ENCODE data around the gene CDK8. TPM values are rescaled to one million over a fixed set of nuclear protein-coding genes. Genes with fewer than 3 reads are reported as not detected.

CDK8 gene
- total RNA-seq, 2 experiments from 2014 or later: 14.6 to 15.0 TPM

DNA sequence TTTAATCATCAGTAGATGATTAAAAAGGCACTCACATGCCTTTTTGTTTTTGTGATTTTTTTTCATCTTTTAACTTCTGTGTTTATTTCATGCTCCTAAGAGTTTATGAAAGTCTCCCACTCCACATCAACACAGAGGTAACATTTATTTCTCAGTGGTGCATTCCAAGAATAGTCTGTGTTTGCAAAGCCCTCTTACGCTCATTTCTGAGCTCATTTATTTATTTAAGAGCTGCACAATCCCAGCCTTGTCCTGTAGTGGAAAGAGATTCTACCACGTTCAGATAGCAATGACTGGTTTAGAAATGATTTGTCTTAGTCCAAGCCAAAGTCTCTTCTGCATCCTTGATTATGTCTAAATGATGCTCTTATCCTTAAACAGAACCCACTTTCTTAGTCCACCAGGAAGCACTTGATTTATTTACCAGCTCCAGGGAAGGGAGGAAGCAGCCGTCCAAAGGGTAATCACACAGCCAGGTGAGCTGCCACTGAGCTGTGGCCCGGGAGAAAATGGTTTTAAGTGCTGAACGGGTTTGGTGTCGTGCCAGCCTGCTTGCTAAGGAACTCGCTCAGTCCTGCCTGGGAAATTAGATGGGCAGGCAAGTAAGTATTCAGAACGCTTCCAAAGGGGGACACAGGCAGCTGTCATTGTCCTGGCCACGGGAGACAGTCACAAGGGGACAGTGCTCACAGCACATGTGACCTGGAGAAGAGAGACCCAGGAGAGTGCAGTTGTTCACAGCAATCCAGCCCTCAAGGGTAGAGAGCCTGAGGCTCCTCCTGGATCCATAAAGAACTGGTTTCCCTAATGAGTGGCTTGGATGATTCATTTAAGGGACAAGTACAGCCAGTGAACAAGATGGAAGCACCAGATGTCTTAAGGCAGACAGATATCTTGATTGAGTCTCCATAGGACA is 171.8 kb downstream of the CDK8 start:
- Mint-ChIP-seq H3K4me1 (ENCODE audit: low read depth) (no peaks in the 10 kb centered on the region), H3K4me3 (no peak overlapping the region), H3K27ac (no peak overlapping the region), H3K27me3 (peaks cover 13% of the 10 kb centered on the region), H3K9me3 (no peaks in the 10 kb centered on the region), H3K36me3 (no peaks in the 10 kb centered on the region)
- no peak for DNase-seq
- CTCF ChIA-PET: no interaction called here
- POLR2A ChIA-PET: no interaction called here
- intact Hi-C loops (cut with micrococcal nuclease): no loop called here

DNA sequence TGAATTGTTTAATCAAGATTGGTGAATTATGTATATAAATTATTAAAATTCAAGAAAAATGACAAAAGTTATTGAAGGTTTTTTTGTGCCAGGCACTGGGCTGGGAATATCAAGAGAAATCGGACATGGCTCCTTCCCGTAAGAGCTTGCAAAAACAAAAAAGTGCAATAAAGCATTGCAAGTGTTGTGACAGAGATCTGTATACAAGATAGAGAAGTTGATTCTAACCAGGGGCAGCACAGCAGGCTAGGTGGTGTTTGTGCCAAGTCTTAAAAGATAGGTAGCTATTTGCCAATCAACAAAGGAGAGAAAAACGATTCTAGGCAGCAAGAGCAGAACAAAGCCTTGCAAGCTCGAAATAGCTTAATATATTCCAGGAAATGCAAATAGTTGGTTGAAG is 179.8 kb downstream of the CDK8 start:
- H3K36me3 Mint-ChIP-seq: peaks cover 10% of the 10 kb centered on the region
- ChIA-PET POLR2A (no interaction called here), CTCF (no interaction called here)
- H3K9me3 Mint-ChIP-seq: peaks cover 35% of the 10 kb centered on the region
- H3K4me3 Mint-ChIP-seq: no peak overlapping the region
- intact Hi-C loops (cut with micrococcal nuclease): no loop called here
- no peaks in the 10 kb centered on the region for H3K4me1 Mint-ChIP-seq (ENCODE audit: low read depth)
- H3K27me3 Mint-ChIP-seq: peaks cover 3% of the 10 kb centered on the region
- no peak overlapping the region for H3K27ac Mint-ChIP-seq
- no peak for DNase-seq

DNA sequence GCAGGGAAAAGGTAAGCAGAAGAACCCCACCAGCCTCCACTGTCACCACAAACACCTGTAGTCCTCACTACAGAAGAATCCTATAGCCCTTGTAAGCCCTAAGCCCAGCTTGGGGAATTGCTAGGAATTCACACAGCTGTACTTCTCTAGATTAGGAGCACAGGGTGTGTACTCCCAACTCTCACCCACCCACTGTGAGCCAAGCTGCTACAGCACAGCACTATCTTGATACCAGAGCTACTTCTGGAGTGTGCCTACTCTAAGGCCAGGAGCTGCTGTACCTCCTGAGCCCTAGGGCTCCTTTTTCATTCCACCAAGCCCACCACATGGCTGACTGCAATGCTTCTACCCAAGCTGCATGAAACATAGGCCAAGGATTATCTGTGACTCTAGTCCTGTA is 181.2 kb downstream of the CDK8 start:
- ChIA-PET CTCF (no interaction called here), POLR2A (no interaction called here)
- Mint-ChIP-seq H3K36me3 (peaks cover 10% of the 10 kb centered on the region), H3K4me1 (ENCODE audit: low read depth) (no peaks in the 10 kb centered on the region), H3K27me3 (peaks cover 3% of the 10 kb centered on the region), H3K4me3 (no peak overlapping the region), H3K9me3 (peaks cover 35% of the 10 kb centered on the region), H3K27ac (no peak overlapping the region)
- DNase-seq: no peak
- intact Hi-C loops (cut with micrococcal nuclease): no loop called here

DNA sequence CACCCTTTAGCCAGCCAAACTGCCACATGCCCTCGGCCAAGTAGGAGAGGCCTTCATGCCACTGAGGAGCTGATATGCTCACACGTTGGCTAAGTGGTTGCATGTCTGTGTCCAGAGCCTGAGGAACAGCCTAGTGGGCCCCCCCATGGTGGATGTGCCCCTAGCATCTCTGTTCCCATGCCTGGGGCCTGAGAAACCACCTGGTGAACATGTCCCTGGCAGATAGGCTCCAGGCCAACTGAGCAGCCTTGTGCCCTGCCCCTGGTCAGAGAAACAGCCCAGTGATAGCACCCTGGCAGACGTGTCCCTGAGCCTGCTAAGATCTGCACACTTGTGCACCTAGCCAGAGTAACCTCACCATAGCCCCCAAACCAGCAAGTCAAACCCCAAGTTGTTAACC is 181.7 kb downstream of the CDK8 start:
- ChIA-PET POLR2A (no interaction called here), CTCF (no interaction called here)
- DNase-seq: no peak
- Mint-ChIP-seq H3K36me3 (peaks cover 10% of the 10 kb centered on the region), H3K27me3 (peaks cover 3% of the 10 kb centered on the region), H3K27ac (no peak overlapping the region), H3K4me1 (ENCODE audit: low read depth) (no peaks in the 10 kb centered on the region), H3K9me3 (peaks cover 35% of the 10 kb centered on the region), H3K4me3 (no peak overlapping the region)
- intact Hi-C loops (cut with micrococcal nuclease): no loop called here

DNA sequence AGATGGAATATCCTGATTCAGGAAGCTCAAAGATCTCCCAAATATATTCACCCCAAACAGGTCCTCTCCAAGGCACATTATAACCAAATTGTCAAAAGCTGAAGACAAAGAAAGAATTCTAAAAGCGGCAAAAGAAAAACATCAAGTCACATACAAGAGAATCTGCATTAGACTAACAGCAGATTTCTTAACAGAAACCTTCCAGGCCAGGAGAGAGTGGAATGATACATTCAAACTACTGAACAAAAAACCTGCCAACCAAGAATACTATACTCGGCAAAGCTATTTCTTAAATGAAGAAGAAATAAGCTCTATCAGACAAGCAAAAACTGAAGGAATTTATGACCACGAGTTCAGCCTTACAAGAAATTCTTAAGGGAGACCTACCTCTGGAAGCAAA is 183.0 kb downstream of the CDK8 start:
- Mint-ChIP-seq H3K27me3 (peaks cover 3% of the 10 kb centered on the region), H3K27ac (no peak overlapping the region), H3K9me3 (peaks cover 35% of the 10 kb centered on the region), H3K4me1 (ENCODE audit: low read depth) (no peaks in the 10 kb centered on the region), H3K36me3 (peaks cover 10% of the 10 kb centered on the region), H3K4me3 (no peak overlapping the region)
- POLR2A ChIA-PET: no interaction called here
- no peak for DNase-seq
- CTCF ChIA-PET: no interaction called here
- intact Hi-C loops (cut with micrococcal nuclease): no loop called here

DNA sequence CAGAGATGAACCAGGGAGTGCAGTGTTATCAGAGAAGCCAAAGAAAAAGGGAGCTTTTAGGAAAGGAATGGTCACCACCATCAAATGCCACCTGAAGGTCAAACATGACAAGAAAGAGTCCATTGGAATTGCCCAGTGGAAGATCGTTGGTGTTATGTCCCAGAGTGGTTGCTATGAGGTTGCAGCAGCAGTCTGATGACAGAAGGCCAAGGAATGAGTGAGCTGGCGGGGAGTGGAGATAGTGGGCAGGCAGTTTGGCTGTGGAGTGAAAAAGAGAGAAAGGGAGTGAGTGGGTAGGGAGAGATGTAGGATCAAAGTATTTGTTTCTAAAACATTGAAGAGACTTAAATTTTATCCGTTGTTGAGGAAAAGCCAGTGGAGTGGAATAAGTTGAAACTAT is 186.2 kb downstream of the CDK8 start:
- CTCF ChIA-PET: no interaction called here

DNA sequence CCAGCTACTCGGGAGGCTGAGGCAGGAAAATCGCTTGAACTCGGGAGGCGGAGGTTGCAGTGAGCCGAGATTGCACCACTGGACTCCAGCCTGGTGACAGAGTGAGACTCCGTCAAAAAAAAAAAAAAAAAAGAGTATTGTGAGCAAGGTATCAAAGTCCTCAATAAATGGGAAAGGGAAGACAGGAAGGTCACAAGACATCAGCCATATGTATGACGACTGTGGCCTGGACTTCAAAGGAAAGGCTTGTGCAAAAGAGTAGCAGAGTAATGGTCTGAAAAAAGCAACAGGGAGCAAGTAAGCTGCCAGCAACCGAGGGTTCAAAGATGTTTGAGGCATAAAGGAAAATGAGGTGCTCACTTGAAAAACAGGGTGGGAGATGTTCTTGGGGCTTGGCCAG is 187.5 kb downstream of the CDK8 start:
- Mint-ChIP-seq H3K27me3 (peaks cover 3% of the 10 kb centered on the region), H3K27ac (no peak overlapping the region), H3K4me3 (no peak overlapping the region), H3K4me1 (ENCODE audit: low read depth) (no peaks in the 10 kb centered on the region), H3K9me3 (peaks cover 18% of the 10 kb centered on the region), H3K36me3 (peaks cover 10% of the 10 kb centered on the region)
- intact Hi-C loops (cut with micrococcal nuclease): no loop called here
- CTCF ChIA-PET: no interaction called here
- POLR2A ChIA-PET: no interaction called here
- DNase-seq: no peak

More for the DNA sequence above, 186.2 kb downstream of the CDK8 start:
- Mint-ChIP-seq H3K9me3 (peaks cover 27% of the 10 kb centered on the region), H3K4me1 (ENCODE audit: low read depth) (no peaks in the 10 kb centered on the region), H3K36me3 (peaks cover 10% of the 10 kb centered on the region), H3K27ac (no peak overlapping the region), H3K4me3 (no peak overlapping the region), H3K27me3 (no peaks in the 10 kb centered on the region)
- no peak for DNase-seq
- POLR2A ChIA-PET: no interaction called here
- intact Hi-C loops (cut with micrococcal nuclease): no loop called here

DNA sequence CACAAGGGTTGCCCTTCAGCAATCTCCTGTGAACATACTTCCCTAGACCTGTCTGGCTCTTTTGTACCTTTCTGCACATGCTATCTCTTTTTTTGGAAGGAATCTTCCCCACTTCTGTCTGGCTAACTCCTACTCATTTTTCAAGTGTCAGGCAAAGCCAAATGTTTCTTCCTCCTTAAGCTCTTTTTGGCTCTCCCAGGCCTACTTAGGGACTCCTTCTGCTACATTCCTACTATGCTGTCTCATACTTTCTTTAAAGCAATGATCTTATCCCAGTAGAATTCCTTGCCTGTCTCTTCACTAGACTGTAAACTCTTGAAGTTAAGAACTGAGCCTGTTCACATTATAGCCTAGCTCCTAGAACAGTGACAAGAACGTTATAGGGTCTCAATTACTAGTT is 188.6 kb downstream of the CDK8 start:
- H3K36me3 Mint-ChIP-seq: peaks cover 1% of the 10 kb centered on the region
- H3K27me3 Mint-ChIP-seq: peaks cover 6% of the 10 kb centered on the region
- H3K4me3 Mint-ChIP-seq: no peak overlapping the region
- peaks cover 8% of the 10 kb centered on the region for H3K9me3 Mint-ChIP-seq
- intact Hi-C loops (cut with micrococcal nuclease): no loop called here
- CTCF ChIA-PET: interaction anchor here (0.9 kb wide), 1 partner anchor 70 kb away, joined by 3 read pairs; no protein-coding TSS in a partner anchor
- DNase-seq: no peak
- H3K27ac Mint-ChIP-seq: no peak overlapping the region
- POLR2A ChIA-PET: no interaction called here
- H3K4me1 Mint-ChIP-seq (ENCODE audit: low read depth): no peaks in the 10 kb centered on the region

DNA sequence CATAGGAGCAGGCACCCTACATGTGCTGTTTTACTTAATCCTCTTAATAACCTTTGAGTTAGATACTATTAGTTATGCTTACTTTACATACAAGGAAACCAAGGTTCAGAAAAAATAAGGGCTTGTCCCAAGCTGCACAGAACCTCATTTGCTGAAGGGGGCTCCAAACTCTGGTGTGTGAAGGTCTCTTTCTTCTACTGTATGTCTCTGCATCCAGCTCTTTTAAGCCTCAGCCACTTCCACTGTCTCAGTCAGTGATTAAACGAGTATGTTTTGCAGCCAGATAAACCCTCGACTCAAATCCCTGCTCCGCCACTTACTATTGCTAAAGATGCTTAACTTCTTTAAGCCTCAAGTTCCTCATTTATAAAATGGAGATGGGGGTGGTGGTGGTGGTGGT is 191.2 kb downstream of the CDK8 start:
- H3K27ac Mint-ChIP-seq: no peak overlapping the region
- ChIA-PET CTCF (interaction anchor here (1.5 kb wide), 1 partner anchor 260 kb away, joined by 5 read pairs; no protein-coding TSS in a partner anchor), POLR2A (no interaction called here)
- intact Hi-C loops (cut with micrococcal nuclease): no loop called here
- peaks cover 21% of the 10 kb centered on the region for H3K27me3 Mint-ChIP-seq
- no peak overlapping the region for H3K4me3 Mint-ChIP-seq
- no peak for DNase-seq
- H3K4me1 Mint-ChIP-seq (ENCODE audit: low read depth): no peaks in the 10 kb centered on the region
- H3K9me3 Mint-ChIP-seq: no peaks in the 10 kb centered on the region
- no peaks in the 10 kb centered on the region for H3K36me3 Mint-ChIP-seq

DNA sequence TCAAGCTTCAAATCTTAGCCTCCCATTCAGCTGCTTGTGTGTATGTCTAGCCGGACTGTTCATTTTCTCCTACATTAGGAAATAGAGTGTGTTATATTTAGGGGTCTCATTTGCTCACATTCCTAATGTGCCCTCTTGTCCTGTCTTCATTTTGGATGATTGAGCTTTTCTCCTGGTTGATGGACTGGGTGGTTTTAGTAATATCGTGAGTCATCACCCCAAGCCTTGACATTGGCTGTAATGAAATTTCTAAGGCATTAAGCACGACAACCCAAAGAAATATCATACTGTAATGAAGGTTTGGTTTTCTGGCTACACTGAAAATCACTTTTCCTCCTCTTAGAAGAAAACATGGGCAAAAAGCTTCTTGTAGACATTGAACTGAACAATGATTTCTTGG is 192.8 kb downstream of the CDK8 start:
- Mint-ChIP-seq H3K36me3 (no peaks in the 10 kb centered on the region), H3K4me3 (no peak overlapping the region), H3K4me1 (ENCODE audit: low read depth) (no peaks in the 10 kb centered on the region), H3K27me3 (peaks cover 29% of the 10 kb centered on the region), H3K9me3 (peaks cover 5% of the 10 kb centered on the region), H3K27ac (no peak overlapping the region)
- CTCF ChIA-PET: no interaction called here
- no peak for DNase-seq
- intact Hi-C loops (cut with micrococcal nuclease): no loop called here
- POLR2A ChIA-PET: no interaction called here

DNA sequence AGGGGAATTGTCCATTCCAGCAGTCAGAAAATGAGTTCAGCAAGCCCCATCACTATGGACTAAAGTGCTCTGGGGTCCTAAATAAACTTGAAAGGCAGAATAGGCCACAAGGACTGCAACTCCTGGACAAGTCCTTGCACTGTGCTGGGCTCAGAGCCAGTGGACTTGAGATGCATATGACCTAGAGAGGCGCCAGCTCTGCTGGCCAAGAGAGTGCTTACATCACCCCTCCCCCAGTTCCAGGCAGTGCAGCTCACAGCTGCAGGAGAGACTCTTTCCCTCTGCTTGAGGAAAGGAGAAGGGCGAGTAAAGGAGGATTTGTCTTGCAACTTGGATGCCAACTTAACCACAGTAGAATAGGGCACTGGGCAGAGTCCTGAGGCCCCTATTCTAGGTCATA is 194.1 kb downstream of the CDK8 start:
- Mint-ChIP-seq H3K36me3 (no peaks in the 10 kb centered on the region), H3K4me3 (no peak overlapping the region), H3K27ac (no peak overlapping the region), H3K4me1 (ENCODE audit: low read depth) (no peaks in the 10 kb centered on the region), H3K27me3 (peaks cover 33% of the 10 kb centered on the region), H3K9me3 (peaks cover 5% of the 10 kb centered on the region)
- POLR2A ChIA-PET: no interaction called here
- CTCF ChIA-PET: no interaction called here
- no peak for DNase-seq
- intact Hi-C loops (cut with micrococcal nuclease): no loop called here

DNA sequence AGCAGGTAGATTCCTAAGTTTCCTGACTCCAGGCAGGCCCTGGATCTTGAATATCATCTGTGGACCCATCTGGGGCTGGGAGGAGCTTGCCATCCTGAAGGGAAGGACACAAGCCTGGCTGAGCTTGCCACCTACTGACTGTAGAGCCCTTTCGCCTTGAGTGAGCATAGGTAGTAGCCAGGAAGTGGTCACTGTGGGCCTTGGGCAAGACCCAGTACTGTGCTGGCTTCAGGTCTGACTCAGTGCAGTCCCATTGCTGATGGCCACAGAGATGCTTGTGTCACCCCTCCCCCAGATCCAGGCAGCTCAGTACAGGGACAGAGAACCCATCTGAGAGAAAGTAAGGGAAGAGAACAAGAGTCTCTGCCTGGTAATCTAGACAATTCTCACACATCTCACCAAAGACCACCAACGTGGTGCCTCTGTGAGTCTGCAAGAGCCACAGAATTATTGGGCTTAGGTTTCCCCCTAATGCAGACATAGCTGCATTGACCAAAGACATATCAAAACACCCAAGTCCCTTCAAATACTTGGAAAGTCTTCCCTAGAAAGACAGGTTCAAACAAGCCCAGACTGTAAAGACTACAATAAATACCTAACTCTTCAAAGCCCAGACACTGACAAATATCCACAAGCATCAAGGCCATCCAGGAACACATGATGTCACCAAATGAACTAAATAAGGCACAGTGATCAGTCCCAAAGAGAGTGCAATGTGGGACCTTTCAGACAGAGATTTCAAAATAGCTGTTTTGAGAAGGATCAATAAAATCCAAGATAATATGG is 195.3 kb downstream of the CDK8 start:
- Mint-ChIP-seq H3K27me3 (peaks cover 35% of the 10 kb centered on the region), H3K4me1 (ENCODE audit: low read depth) (no peaks in the 10 kb centered on the region), H3K27ac (no peak overlapping the region), H3K36me3 (no peaks in the 10 kb centered on the region), H3K9me3 (peaks cover 5% of the 10 kb centered on the region), H3K4me3 (no peak overlapping the region)
- intact Hi-C loops (cut with micrococcal nuclease): no loop called here
- POLR2A ChIA-PET: no interaction called here
- DNase-seq: no peak
- CTCF ChIA-PET: no interaction called here

Data from activated CD4-positive, alpha-beta memory T cell treated with anti-CD3 and anti-CD28 coated beads for 36 hours (primary cell).